ENCODE measurements around the gene DCLRE1A. TPM values are rescaled to one million over a fixed set of nuclear protein-coding genes. Genes with fewer than 3 reads are reported as not detected.

The DCLRE1A gene
- total RNA-seq: 3.8 TPM

DNA sequence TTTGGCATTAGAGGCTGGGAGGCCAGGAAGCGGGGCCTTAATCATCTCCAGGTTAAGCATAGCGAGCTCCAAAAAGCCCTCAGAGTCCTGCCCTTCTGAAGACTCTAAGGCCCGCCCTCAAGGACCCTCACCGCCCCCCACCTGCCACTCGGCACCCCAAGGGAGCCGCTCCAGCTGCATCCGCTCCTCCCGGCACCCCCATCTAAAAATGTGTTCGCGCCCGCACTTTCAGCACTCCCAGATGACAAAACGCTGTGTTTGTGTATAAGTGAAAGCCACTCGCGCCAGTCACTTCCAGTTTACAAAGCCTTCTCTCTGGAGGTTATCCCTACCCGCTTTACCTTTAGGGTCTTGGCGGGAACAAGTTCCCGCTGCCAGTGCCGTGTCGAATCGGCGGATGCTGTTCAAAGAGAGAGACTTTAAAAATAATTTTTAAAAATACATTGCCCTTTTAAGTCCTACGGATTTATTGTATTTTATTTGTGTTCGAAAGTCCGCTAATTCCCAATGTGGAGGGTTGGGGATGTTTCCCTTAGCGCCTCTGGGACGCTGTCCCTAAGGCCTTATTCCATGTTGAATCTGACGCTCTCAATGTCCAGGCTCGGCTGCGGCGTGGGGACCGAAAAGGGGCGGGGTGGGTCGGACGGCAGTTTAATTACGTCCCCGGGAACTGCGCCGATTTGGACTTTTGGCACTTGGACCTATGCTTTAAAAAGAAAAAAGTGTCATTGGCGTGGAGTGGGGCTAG lies at the start of gene DCLRE1A, which contains the start of gene NHLRC2:
Gene DCLRE1A (minus strand): TSS at position 70 of the 748 bp plus-strand sequence. CDS start 900 bp downstream, outside the sequence.
Gene NHLRC2 (plus strand): TSS at position 649 of the 748 bp plus-strand sequence. CDS start 212 bp downstream, outside the sequence.
- DNase-seq (ENCODE audit: low read depth in 2 of 3, low spot score in 2 of 3): peak; percentile 49 to 93 (median 85)

DNA sequence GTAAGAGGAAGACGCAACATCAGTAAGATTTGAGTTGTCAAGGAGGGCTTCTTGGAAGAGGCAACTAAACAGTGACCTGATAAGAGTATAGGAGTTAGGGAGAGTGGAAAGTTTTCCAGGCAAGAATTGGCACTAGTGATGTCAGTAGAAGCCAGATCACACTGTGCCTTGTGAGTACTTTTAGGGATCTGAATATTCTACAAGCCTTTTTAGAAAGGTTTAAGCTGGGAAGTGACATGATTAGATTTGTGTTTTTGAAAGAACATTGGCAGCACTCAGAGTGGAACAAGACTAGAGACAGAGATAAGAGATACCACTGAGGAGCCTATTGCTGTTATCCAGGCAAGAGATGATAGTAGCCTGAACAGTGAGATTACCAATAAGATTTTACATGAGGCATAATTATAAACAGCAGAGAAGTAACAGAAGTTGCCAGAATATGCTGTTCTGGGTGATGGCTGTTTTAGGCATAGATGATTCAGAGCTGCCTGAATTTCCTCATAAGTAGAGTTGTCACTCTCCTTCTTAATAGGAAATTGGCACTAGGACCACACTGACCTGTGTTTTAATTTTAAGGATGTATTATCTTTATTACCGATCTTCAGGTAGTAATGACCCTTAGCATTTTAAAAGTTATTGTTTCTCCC lies 46.2 kb upstream of the DCLRE1A start:
- DNase-seq (ENCODE audit: low read depth in 2 of 3, low spot score in 2 of 3): no peak

DNA sequence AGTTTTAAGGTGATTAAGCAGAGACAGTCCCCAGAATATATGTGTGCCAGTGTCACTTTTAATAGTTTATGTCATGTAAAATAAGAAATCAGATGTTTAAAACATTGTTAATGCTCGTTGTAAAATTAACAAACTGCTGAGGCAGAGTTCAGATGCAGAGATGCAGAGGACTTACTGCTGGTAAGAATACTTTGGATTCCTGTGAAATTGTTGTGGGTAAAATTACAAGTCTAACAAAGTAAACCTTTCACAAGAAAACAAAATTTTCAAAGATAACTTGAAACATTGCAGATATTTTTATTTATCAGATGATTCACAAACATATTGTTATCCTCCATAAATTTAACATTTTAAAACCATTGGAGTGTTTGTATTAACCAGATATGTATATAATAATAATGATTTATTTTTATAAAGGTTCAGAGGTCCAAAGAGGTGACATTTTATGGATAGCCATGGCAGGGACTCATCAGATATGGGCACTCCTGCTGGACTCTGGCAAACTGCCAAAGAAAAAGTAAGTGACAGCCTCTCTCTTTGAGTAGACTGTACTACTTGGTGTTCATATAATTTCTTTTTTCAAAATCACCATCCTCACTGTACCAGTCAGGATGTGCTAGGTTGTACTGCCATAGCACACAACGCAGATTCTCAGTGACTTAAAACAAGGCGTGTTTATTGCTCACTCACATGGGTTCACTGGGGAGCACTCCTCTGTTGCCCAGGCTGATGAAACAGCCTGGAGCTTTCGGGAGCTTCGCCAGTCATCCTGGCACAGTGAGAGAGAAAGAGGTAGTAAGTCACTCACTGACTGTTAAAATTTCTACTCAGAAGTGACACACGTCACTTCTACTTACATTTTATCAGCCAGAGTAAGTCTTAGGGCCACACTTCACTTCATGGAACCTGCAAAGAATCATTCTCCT lies 44.1 kb upstream of the DCLRE1A start:
- DNase-seq (ENCODE audit: low read depth in 2 of 3, low spot score in 2 of 3): no peak

DNA sequence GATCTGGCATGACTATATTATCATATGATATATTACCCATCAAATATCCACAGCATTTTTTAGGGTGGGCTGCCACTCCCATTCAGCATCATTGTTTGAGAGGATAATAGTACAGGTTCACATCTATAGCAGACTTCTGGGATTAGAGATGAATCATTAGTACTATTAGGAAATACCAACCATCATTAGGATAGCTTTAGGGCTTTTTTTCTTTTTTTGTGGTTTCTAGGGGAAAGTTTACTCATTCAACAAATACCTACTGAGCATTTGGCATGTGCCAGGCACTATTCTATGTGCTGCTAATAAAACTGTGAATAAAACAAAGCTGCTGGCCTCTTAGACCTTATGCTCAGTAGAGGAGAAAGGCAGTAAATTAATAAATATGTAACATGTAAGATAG lies 41.1 kb upstream of the DCLRE1A start:
- no peak for DNase-seq (ENCODE audit: low read depth in 2 of 3, low spot score in 2 of 3)

DNA sequence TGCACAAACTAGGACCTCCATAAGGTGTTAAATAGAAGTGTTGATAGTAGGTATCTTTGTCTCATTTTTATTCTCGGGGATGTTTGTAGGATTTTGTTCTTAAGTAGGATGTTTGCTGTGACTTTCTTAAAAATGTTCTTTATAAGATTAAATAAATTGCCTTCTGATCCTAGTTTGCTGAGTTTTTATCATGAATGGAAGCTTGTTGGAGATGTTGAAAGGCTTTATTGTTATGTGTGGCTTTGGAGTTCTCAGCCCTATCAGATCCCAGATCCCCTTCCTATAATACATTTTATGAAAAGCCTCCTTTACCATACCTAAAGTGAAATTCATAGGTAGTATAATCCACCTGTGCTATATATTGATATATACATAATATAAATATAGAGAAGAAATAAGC lies 40.7 kb upstream of the DCLRE1A start:
- no peak for DNase-seq (ENCODE audit: low read depth in 2 of 3, low spot score in 2 of 3)

DNA sequence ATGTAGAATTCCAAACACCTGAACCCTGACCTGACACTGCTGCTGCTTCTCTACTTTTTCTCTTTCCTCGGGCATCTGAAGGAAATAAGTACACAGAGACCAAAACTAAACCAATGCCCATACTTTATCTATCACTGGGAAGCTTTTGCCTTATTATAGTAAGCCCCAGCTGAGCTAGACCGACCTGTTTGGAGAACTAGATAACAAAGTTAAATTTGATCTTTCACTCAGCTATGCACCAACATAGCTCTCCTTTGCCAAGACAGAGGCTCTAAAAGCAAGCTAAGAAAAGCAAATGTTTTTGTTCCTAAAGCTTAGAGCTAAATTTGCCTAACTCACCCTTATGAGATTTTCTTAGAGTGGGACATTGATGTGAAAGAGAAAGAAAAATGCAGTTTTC lies 39.7 kb upstream of the DCLRE1A start:
- no peak for DNase-seq (ENCODE audit: low read depth in 2 of 3, low spot score in 2 of 3)

DNA sequence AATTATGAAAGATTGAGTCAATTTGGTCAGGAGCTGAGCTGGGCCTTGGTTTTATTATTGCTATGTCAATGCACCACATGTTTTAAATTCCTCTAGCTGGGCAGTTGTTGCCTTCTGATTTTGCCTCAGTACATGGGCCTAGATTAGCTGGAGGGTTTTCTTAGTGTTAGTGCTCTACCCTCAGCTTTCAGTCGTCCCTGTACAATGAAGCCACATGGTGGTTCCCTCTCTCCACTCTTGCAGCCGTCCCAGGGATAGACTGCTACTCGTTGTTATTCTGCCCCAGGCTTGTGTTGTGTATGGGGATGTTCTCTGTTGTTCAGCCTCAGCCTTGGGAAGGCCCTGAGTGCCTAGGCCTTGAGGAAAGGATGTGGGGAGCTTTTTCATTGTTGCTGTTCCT lies 37.6 kb upstream of the DCLRE1A start:
- DNase-seq (ENCODE audit: low read depth in 2 of 3, low spot score in 2 of 3): no peak

DNA sequence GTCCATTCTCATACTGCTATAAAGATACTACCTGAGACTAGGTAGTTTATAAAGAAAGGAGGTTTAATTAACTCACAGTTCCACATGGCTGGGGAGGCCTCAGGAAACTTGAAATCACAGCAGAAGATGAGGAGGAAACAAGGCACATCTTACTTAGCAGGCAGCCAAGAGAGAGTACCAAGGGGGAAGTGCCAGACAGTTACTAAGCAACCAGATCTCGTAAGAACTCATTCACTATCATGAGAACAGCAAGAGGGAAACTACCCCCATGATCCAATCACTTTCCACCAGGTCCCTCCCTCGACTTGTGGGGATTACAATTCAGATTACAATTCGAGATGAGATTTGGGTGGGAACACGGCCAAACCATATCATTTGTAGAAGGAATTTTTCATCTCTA lies 36.9 kb upstream of the DCLRE1A start:
- DNase-seq (ENCODE audit: low read depth in 2 of 3, low spot score in 2 of 3): no peak

DNA sequence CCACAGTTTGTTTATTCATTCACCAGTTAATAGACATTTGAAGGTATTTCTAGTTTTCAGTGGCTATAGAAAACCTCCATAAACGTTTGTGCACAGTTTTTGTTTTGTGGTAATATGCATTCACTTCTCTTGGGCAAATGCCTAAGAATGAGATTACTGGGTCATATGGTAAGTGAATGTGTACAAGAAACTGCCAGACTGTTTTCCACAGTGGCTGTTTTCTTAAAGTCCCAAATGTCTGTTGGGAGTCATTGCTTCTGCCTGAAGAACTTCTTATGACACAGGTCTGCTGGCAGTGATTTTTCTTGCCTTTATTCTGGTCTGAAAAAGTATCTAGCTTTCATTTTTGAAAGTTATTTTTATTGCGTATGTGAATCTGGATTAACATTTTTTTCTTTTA lies 36.0 kb upstream of the DCLRE1A start:
- no peak for DNase-seq (ENCODE audit: low read depth in 2 of 3, low spot score in 2 of 3)

DNA sequence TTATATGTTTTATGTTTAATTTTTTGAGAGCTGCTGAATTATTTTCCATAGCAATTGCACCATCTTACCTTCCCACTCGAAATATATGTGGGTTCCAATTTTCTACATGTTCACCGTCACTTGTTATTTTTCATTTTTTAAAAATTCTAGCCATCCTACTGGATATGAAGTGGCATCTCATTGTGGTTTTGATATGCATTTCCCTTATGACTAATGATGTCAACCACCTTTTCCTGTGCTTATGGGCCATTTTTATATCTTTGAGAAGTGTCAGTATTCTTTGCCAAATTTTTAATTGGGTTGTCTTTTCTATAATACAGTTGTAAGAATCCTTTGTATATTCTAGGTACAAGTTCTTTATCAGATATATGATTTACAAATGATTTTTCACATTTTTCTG lies 28.4 kb upstream of the DCLRE1A start:
- DNase-seq (ENCODE audit: low read depth in 2 of 3, low spot score in 2 of 3): no peak

DNA sequence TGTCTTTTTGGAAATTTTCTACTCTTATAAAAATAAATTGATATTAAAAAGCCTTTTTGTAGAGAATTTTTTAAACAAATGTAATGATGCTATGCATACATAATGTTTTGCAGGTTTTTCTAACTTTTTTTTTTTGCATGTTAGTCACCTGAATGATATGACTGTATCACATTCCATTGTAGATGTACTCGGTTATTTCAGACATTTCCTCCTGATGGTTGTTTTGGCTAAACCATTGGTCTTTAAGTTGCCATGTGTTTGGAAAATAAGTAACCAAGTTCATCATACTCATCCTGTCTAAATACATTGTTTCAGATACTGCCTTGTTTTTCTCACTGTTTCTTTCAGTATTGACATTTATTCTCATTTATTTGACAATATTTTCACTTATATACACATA lies 26.4 kb upstream of the DCLRE1A start:
- DNase-seq (ENCODE audit: low read depth in 2 of 3, low spot score in 2 of 3): no peak

DNA sequence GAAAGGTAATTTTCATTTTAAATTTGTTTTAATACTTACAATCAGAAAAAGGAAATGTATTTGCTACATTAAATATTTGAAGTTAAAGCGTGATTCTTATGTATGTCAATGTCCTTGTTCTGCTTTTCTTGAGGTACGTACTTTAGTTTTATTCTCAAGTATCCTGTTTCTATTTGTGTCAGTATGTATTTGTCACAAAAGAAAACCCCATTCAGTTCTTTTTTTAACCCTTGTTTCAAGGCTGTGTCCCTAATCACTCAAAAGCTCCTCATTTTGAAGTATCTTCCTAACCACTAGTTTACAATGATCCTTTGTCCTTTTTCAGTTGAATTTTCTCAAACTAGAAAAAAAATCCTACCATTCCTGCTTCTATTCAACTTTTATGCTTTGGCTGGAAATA lies 25.8 kb upstream of the DCLRE1A start:
- DNase-seq (ENCODE audit: low read depth in 2 of 3, low spot score in 2 of 3): no peak

DNA sequence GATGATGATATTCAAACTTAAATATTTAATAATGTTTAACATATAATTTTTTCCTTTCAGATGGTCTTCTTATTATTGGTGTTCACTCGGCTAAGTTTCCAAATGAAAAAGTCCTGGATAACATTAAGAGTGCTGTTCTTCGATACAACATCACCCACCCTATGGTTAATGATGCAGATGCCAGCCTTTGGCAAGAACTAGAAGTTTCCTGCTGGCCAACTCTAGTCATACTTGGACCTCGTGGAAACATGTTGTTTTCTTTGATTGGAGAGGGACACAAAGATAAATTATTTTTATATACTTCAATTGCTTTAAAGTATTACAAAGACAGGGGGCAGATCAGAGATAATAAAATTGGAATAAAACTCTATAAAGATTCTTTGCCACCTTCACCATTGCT lies 22.6 kb upstream of the DCLRE1A start:
- no peak for DNase-seq (ENCODE audit: low read depth in 2 of 3, low spot score in 2 of 3)

DNA sequence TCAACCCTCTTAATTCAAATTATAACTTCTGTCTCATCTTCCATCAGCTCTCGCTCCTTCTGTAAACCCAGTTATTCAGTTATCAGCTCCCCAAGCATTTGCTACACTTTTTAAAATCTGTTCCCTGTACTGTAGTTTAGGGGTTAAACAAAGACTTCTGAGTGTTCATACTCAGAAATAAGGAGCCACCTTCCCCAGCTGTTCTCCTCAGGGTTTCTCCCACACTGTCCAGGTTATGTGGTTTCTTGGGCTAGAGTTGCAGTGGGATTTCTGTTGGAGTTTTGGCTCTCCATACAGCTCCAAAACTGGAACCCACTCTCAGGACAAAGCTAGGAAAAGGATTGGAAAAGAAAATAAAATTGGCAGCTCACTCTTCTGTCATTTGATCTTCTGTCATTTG lies 21.3 kb upstream of the DCLRE1A start:
- DNase-seq (ENCODE audit: low read depth in 2 of 3, low spot score in 2 of 3): no peak

DNA sequence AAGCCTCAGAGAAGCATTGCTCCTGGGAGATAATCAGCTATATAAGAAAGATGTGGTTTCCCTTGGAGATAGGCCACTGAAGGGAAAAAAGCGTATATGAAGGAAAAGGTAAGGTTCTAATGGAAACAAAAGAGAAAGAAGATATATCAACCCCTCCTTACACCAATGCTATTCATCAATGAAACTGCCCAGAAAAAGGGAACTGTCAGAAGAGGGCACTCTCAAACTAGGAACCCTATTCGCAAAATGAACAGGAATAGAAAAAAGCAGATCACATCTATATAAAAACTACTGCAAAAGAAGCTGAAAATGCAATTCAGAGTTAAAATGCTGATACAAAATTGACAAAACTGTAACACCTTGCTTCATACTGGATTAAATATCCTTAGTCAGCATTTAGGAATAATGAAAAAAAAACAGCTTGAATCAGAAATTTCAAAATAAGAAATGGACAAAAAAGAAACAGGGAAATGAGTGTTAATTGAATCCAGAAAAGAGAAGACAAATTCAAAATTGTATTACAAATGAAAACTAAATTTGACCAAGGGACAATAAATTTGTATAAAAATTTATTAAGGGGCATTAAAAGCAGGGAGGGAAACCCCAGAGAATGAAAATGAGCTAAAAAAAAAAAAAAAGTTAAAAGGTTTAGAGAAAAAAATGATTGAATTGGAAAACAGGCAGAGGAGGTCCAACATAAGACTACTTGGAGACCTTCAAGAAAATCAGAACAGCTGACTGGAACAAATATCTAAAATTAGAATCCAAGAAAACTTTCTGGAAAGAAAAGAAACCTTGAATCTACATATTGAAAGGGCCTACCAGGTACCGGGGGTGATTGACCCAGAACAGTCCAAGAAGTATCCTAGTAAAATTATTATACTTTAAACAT lies 18.5 kb upstream of the DCLRE1A start:
- peak in 1 of 3 donors; percentile 11 for DNase-seq (ENCODE audit: low read depth in 2 of 3, low spot score in 2 of 3)

DNA sequence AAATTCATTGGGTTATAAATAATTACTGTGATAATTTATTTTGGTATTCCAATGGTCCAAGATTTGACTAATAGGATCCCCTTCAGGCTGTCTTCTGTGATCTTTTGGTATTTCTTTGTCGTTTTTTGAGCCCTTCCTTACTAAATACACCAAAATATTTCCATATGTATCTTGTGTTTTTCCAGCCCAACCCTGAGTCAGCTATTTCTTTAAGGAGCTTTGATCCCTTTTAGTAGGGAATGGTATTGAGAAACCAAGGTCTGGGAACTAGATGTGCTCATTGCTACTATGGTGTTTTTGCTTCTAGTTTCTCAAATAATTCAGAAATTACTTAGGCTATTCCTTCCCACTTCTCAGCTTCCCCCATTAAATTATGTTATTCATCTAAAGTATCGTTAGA lies 15.9 kb upstream of the DCLRE1A start:
- DNase-seq (ENCODE audit: low read depth in 2 of 3, low spot score in 2 of 3): no peak

DNA sequence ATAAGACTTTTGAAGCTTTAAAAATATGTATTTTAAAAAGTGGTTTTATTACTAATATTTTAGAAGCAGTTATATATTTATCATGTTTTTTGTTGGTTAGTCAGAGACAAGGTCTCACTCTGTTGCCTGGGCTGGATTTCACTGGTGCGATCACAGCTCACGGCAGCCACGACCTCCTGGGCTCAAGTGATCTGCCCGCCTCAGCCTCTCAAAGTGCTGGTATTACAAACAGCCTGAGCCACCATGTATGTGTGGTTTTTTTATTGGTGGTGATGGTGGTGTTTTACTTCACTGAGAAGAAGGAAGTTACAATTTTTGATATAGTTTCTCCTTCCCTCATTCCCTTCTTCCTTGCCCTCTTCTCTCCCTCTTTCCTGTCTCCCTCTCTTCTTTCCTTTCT lies 14.0 kb upstream of the DCLRE1A start:
- DNase-seq (ENCODE audit: low read depth in 2 of 3, low spot score in 2 of 3): no peak

DNA sequence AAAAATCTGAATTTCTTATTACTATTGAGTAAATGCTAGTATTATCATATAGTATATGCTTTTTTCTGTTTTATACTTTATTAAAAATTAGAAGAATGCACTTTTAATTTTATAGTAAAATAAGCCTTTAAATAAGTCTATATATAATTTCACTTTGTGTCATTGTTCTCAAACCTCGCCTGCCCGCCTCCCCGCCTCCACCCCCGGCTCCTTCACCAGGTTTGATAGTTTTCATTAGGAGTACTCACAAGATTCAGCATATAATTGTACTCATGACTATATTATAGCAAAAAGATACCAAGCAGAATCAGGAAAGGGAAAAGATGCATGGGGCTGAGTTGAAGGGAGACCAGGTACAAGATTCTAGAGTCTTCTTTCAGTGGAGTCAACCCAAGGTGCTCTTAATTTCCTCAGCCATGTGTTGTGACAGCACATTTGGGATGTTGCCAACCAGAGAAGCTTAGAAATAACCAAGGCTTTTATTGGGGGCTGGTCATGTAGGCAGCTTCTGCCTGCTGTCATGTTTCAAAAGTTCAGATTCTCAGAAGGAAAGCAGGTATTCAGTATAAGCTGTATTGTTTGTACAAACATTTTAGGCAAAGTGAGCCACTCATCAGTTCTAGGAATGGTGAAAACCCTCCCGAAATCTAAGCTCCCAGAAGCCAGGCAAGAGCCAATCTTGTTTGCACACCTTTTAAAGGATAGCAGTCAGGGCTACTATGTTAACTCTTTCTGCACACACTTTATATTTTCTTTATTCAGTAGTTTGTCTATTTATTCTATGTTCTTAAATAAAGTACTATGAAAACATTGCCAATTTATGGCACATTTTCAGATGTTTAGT lies 12.9 kb upstream of the DCLRE1A start:
- DNase-seq (ENCODE audit: low read depth in 2 of 3, low spot score in 2 of 3): no peak

DNA sequence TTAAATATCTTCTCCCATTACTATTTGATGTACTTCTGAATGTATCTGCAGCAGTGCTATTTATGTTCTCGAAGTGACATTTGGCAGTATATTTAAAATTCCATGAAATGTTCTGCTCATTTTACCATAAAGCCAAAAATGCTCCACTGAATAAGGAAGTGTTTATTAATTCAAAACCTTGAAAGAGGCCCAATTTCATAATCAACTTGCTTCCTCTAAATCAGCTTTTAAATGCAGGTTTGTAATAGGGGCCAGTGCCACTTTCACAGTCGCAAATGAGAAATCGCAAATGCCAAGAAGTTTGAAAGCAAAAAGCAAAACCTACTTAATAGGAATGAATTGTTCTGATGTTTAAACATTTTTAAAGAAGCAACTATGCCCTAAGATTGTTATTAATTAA lies 12.0 kb upstream of the DCLRE1A start:
- peak in 1 of 3 donors; percentile 22 for DNase-seq (ENCODE audit: low read depth in 2 of 3, low spot score in 2 of 3)

All from hematopoietic multipotent progenitor cell (in vitro differentiated cells).